ENCODE results near the gene THEM4.
"Not testable (repeated sequence)": the region's sequence is repeated elsewhere in the genome, so short reads cannot be mapped to it uniquely, and the experiment has no call there.

Gene THEM4

GRCh38 chr1:151897991-151898431 lies 11.3 kb downstream of the THEM4 start:
- DNase-seq (ENCODE audit: insufficient read length, low spot score) (no peak), FAIRE-seq (no peak)

GRCh38 chr1:151893176-151893924 lies 16.0 kb downstream of the THEM4 start:
- FAIRE-seq (no peak), DNase-seq (ENCODE audit: insufficient read length, low spot score) (no peak)

- FAIRE-seq = no peak
These were observed 17.1 kb downstream of the THEM4 start for GRCh38 chr1:151892190-151892589.

GRCh38 chr1:151891512-151891911 lies 17.8 kb downstream of the THEM4 start:
- no peak for DNase-seq (ENCODE audit: insufficient read length, low spot score)
- FAIRE-seq = no peak

More at GRCh38 chr1:151892190-151892589, 17.1 kb downstream of the THEM4 start:
- no peak for DNase-seq (ENCODE audit: insufficient read length, low spot score)

- FAIRE-seq (peak; percentile 65), DNase-seq (ENCODE audit: insufficient read length, low spot score) (no peak)
These were observed 20.2 kb downstream of the THEM4 start for GRCh38 chr1:151888972-151889570.

GRCh38 chr1:151887028-151887427 lies 22.3 kb downstream of the THEM4 start:
- DNase-seq (ENCODE audit: insufficient read length, low spot score) (no peak), FAIRE-seq (no peak)

- no peak for DNase-seq (ENCODE audit: insufficient read length, low spot score)
- FAIRE-seq = peak; percentile 4
These were observed 23.8 kb downstream of the THEM4 start for GRCh38 chr1:151885479-151885878.

GRCh38 chr1:151884879-151885278 lies 24.4 kb downstream of the THEM4 start:
- not testable (repeated sequence) for FAIRE-seq; DNase-seq (ENCODE audit: insufficient read length, low spot score)

- not testable (repeated sequence) for DNase-seq (ENCODE audit: insufficient read length, low spot score)
These were observed 24.9 kb downstream of the THEM4 start for GRCh38 chr1:151884445-151884844.

GRCh38 chr1:151883898-151884297 lies 25.4 kb downstream of the THEM4 start:
- not testable (repeated sequence) for DNase-seq (ENCODE audit: insufficient read length, low spot score); FAIRE-seq

More at GRCh38 chr1:151884445-151884844, 24.9 kb downstream of the THEM4 start:
- not testable (repeated sequence) for FAIRE-seq

GRCh38 chr1:151882918-151883317 lies 26.4 kb downstream of the THEM4 start:
- DNase-seq (ENCODE audit: insufficient read length, low spot score); FAIRE-seq: not testable (repeated sequence)

GRCh38 chr1:151882466-151882865 lies 26.8 kb downstream of the THEM4 start:
- FAIRE-seq = no peak
- no peak for DNase-seq (ENCODE audit: insufficient read length, low spot score)

- DNase-seq (ENCODE audit: insufficient read length, low spot score) = no peak
- FAIRE-seq = no peak
These were observed 27.8 kb downstream of the THEM4 start for GRCh38 chr1:151881479-151881878.

- no peak for FAIRE-seq
These were observed 33.8 kb downstream of the THEM4 start for GRCh38 chr1:151875419-151876097.

GRCh38 chr1:151872776-151873175 lies 36.5 kb downstream of the THEM4 start:
- FAIRE-seq; DNase-seq (ENCODE audit: insufficient read length, low spot score): not testable (repeated sequence)

More at GRCh38 chr1:151875419-151876097, 33.8 kb downstream of the THEM4 start:
- no peak for DNase-seq (ENCODE audit: insufficient read length, low spot score)

- DNase-seq (ENCODE audit: insufficient read length, low spot score) (no peak), FAIRE-seq (no peak)
These were observed 37.9 kb downstream of the THEM4 start for GRCh38 chr1:151871284-151872030.

GRCh38 chr1:151868486-151868885 lies 40.8 kb downstream of the THEM4 start:
- DNase-seq (ENCODE audit: insufficient read length, low spot score) = no peak
- FAIRE-seq = no peak

GRCh38 chr1:151867765-151868411 lies 41.4 kb downstream of the THEM4 start:
- no peak for FAIRE-seq
- DNase-seq (ENCODE audit: insufficient read length, low spot score) = no peak

GRCh38 chr1:151867321-151867720 lies 42.0 kb downstream of the THEM4 start:
- no peak for FAIRE-seq
- DNase-seq (ENCODE audit: insufficient read length, low spot score) = no peak

- FAIRE-seq = no peak
- no peak for DNase-seq (ENCODE audit: insufficient read length, low spot score)
These were observed 44.9 kb downstream of the THEM4 start for GRCh38 chr1:151864411-151864810.

All from GM19239 (cell line).